Measurements from ENCODE around the gene SERPINF2.

- TF ChIP-seq CTCF (IDR thresholded peaks at IDR 0.05): no peak
- no peak for TF ChIP-seq ZFX (IDR thresholded peaks at IDR 0.05; ENCODE audit: borderline replicate concordance)
Observed at GRCh38 chr17:1792495-1793446, 50.1 kb downstream of the SERPINF2 start.

Measured in 22Rv1 (cell line).